GM19463 (cell line): ENCODE results near the gene C19orf25.

ENCODE experiments used
- ATAC-seq: cut with Tn5 transposase; IDR thresholded peaks from one replicate; pipeline ENCODE4 v1.9.1; 2021; ENCODE audit warnings: mild to moderate bottlenecking, moderate library complexity; ENCODE audit not compliant: unreplicated experiment

Gene C19orf25

GRCh38 chr19:1434040-1434366 is 45.0 kb downstream of the C19orf25 start:
- no peak for ATAC-seq

- ATAC-seq = no peak
Measured at GRCh38 chr19:1433119-1434039, 45.6 kb downstream of the C19orf25 start.

GRCh38 chr19:1432507-1432887 is 46.5 kb downstream of the C19orf25 start:
- ATAC-seq = no peak

GRCh38 chr19:1431759-1432506 is 47.1 kb downstream of the C19orf25 start:
- ATAC-seq = no peak

GRCh38 chr19:1430246-1430645 is 48.8 kb downstream of the C19orf25 start:
- no peak for ATAC-seq

- no peak for ATAC-seq
Measured at GRCh38 chr19:1429750-1430149, 49.3 kb downstream of the C19orf25 start.

GRCh38 chr19:1428738-1429391 is 50.1 kb downstream of the C19orf25 start:
- ATAC-seq = no peak

- ATAC-seq = no peak
Measured at GRCh38 chr19:1427221-1427920, 51.6 kb downstream of the C19orf25 start.

- ATAC-seq = no peak
Measured at GRCh38 chr19:1426736-1427135, 52.3 kb downstream of the C19orf25 start.

GRCh38 chr19:1425902-1426301 is 53.1 kb downstream of the C19orf25 start:
- ATAC-seq = no peak

- ATAC-seq = no peak
Measured at GRCh38 chr19:1425102-1425837, 53.7 kb downstream of the C19orf25 start.

- no peak for ATAC-seq
Measured at GRCh38 chr19:1424192-1424955, 54.6 kb downstream of the C19orf25 start.

- no peak for ATAC-seq
Measured at GRCh38 chr19:1423436-1424191, 55.4 kb downstream of the C19orf25 start.
